T-helper 2 cell treated with Interferon-gamma antibody and Interleukin-4, amounts not matched to agents 100 ng/mL and 5 ng/mL, for 36 hours (primary cell): ENCODE results near the gene SPSB2. TPM values are rescaled to one million over a fixed set of nuclear protein-coding genes. Genes with fewer than 3 reads are reported as not detected.

Source experiments
- intact Hi-C: fragments of 100-400 bp; cut with micrococcal nuclease; formaldehyde crosslinking; loops from one replicate; pipeline ENCODE4 v1.15.1; 2023
- total RNA-seq: library from RNA; stranded (reverse); gene quantifications from 2 replicates; pipeline ENCODE4 v1.2.3, GENCODE V29; 2022

The SPSB2 gene
- total RNA-seq, 1 donor from 2014 or later = 14.6 TPM

- intact Hi-C loops = loop anchor here (1.0 to 5.0 kb wide), 14 partner anchors 14 to 361 kb away; partner anchors contain the start of genes CHD4, COPS7A, EMG1 and GAPDH
These were observed 20.3 kb downstream of the SPSB2 start for GRCh38 chr12:6852651-6853354.

GRCh38 chr12:6851921-6852650 lies 21.0 kb downstream of the SPSB2 start, which contains the start of gene USP5:
Gene USP5, plus strand, starts transcription at chr12:6852150. Its CDS starts 30 bp downstream, at chr12:6852180.
- intact Hi-C loops = loop anchor here (1.0 to 5.0 kb wide), 15 partner anchors 15 to 360 kb away; partner anchors contain the start of genes CHD4, COPS7A, EMG1 and GAPDH

- intact Hi-C loops = loop anchor here (1.0 to 5.0 kb wide), 3 partner anchors 98 to 359 kb away; partner anchors contain the start of genes MLF2, MRPL51, NCAPD2 and NOP2
These were observed 21.8 kb downstream of the SPSB2 start, which contains the start of gene CDCA3 for GRCh38 chr12:6851153-6851920. Gene CDCA3, minus strand, starts transcription at chr12:6851286. Its CDS starts 334 bp downstream, at chr12:6850952.

GRCh38 chr12:6850796-6851152 lies 22.3 kb downstream of the SPSB2 start:
- intact Hi-C loops = loop anchor here (1.0 to 5.0 kb wide), 3 partner anchors 97 to 358 kb away; partner anchors contain the start of genes MLF2, MRPL51, NCAPD2 and NOP2

DNA sequence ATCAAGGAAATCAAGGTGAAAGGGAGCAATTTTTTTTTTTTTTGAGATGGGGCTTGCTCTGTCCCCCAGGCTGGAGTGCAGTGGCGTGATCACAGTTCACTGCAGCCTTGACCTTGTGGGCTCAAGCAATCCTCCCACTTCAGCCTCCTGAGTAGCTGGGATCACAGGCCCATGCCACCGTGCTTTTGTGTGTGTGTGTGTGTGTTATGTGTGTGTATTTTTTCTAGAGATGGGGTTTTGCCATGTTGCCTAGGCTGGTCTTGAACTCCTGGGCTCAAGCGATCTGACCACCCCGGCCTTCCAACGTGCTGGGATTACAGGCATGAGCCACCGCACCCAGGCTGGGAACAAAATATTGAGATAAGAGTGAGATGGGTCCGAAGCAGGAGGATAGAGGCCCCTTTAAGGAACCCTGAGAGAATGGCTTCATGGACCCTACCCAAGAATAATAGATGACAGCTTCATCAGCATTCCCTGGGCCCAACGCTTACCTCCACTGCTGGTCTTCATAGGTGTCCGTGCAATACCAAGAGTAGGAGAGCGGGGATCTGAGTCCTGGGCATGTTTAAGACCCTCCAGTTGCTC lies 23.0 kb downstream of the SPSB2 start:
- intact Hi-C loops = loop anchor here (5.0 kb wide), 2 partner anchors 283 to 358 kb away; partner anchors contain the start of genes MRPL51, NCAPD2 and NOP2

GRCh38 chr12:6849427-6849826 lies 23.7 kb downstream of the SPSB2 start:
- intact Hi-C loops = no loop called here

GRCh38 chr12:6847676-6848075 lies 25.4 kb downstream of the SPSB2 start:
- intact Hi-C loops = no loop called here

- intact Hi-C loops = no loop called here
These were observed 26.7 kb downstream of the SPSB2 start for GRCh38 chr12:6846316-6846869.

- intact Hi-C loops = no loop called here
These were observed 27.7 kb downstream of the SPSB2 start for GRCh38 chr12:6845395-6845794.

DNA sequence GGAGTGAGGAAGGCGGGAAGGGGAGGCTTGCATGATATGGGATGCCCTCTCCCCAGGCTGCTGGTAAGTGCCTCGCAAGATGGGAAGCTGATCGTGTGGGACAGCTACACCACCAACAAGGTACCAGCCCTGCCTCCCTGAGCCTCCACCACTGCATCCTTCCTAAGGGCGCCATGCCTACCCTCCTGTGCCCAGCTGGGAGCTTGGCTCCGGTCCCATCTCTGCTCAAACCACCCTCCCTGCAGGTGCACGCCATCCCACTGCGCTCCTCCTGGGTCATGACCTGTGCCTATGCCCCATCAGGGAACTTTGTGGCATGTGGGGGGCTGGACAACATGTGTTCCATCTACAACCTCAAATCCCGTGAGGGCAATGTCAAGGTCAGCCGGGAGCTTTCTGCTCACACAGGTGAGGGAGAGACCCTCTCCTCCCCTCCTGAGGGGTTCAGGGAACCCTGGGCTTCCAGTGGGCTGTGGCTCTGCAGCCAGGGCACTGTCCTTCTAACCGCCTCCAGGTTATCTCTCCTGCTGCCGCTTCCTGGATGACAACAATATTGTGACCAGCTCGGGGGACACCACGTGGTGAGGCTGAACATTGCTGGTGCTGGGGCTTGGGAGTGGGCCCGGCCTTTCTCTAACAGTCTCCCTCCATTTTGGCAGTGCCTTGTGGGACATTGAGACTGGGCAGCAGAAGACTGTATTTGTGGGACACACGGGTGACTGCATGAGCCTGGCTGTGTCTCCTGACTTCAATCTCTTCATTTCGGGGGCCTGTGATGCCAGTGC lies 29.8 kb downstream of the SPSB2 start:
- intact Hi-C loops = no loop called here

DNA sequence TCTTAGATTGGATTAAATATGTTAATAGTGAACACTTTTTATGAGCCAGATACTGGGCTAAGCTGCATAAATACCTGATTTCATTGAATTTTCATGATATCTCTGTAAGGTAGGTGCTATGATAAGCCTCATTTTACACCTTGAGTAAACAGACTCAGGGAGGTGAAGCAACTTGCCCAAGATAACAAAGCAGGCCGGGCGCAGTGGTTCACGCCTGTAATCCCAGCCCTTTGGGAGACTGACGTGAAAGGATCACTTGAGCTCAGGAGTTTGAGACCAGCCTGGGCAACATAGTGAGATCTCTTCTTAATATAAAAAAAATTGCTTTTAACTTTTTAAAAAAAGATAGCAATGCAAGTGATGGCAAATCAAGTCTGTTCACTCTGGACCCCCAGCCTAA lies 31.0 kb downstream of the SPSB2 start:
- intact Hi-C loops = no loop called here

- intact Hi-C loops = no loop called here
These were observed 32.2 kb downstream of the SPSB2 start, which contains the start of gene GNB3 for GRCh38 chr12:6840761-6841515. Gene GNB3, plus strand, starts transcription at chr12:6840925. Its CDS starts 363 bp downstream, at chr12:6841288.

- intact Hi-C loops = no loop called here
These were observed 32.8 kb downstream of the SPSB2 start for GRCh38 chr12:6840330-6840729.

DNA sequence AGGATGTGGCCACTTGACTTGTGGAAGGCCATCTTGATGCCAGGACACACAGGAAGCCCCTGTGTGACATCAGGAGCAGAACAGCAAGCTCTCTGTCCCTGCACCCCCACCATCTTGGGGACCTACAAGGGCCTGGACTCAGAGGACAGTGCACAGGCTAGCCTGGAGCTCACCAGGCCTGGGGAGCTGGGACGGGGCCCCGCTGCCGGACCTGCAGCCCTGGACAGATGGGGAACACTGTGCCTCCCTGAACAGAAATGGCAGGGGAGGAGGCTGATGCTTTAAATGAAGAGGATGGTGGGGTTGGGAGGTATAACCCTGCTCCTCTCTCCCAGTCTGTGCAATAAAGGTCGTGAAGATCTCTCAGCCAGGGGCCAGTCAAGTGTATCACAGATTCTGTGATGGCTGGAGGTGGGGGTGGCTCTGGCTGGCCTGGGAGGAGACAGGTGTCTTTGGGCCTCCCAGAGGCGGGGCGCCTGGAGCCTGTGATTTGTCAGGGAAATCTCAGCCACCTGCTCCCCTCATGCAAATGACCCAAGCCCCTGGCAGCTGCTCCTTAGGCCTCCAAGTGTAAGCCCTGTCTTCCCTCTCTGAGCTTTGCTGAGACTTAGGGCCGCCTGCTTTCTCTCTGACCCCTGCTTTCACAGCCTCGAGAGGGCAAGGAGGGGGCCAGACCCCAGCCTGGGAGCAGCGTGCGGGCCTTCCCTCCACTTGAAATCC lies 33.5 kb downstream of the SPSB2 start:
- intact Hi-C loops = no loop called here

DNA sequence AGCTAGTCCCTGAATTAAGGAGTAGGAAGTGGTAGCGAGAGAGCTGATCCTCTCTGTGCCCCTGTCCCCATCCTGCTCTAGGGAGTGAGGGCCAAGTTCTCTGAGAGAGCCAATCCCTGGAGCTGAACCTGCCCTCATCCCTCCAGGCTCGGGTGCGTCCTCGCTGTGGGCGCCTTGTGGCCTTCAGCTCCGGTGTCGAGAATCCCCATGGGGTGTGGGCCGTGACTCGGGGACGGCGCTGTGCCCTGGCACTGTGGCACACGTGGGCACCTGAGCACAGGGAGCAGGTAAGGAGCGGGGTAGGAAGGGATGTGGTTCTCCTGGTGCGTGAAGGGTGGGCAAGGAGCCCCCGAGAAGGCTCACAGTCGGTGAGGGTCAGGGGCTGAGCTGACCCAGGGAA lies 34.2 kb downstream of the SPSB2 start:
- intact Hi-C loops = no loop called here

GRCh38 chr12:6837370-6838060 lies 35.6 kb downstream of the SPSB2 start:
- intact Hi-C loops = no loop called here

DNA sequence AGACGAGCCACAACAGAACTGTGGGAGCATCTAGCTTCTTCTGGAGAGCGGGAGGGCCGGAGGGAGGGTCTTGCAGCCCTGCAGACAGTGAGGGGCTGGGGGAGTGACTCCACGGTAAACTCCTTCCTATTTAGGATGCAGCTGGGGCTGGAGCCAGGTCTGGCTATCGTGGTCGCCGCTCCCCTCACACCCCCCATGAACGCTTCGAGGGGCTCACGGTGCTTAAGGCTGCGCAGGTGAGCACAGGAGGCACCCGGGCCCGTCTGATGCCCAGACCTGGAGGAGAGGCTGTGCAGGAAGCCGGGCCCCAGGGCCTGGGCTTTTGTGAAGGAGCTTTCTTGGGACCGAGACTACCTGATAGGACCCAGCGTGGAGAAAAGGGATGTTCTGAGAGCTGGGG lies 36.3 kb downstream of the SPSB2 start:
- intact Hi-C loops = no loop called here

GRCh38 chr12:6834873-6835272 lies 38.2 kb downstream of the SPSB2 start:
- intact Hi-C loops = no loop called here
